SK-N-MC (cell line): ENCODE measurements around the gene TOP1.

Source experiments
- EZH2 ChIP-seq: fragments of 200-600 bp; sonication (generic); IDR thresholded peaks from one replicate; pipeline ENCODE4 v1.6.1; 2017; ENCODE audit warnings: antibody characterized with exemption
- FOXP2 ChIP-seq: optimal IDR thresholded peaks from 2 replicates; pipeline ENCODE3; 2011; ENCODE audit warnings: mild to moderate bottlenecking, moderate library complexity; ENCODE audit not compliant: insufficient read depth; ENCODE audit errors: extremely low read length, control extremely low read depth

DNA sequence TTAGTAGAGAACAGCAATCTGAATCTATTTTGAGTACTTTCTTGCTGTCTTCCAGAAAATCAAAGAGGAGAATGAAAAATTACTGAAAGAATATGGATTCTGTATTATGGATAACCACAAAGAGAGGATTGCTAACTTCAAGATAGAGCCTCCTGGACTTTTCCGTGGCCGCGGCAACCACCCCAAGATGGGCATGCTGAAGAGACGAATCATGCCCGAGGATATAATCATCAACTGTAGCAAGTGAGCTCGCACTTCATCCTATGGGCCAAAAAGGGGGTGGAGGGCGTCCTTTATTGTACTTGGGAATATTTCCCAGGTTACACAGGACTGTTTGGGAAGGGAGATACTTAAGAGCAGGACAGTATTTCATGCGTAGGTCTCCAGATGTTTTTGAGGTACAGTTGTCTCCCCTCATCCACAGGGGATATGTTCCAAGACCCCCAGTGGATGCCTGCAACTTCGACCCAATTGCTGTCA is 71.4 kb downstream of the TOP1 start:
- TF ChIP-seq FOXP2 (no peak), EZH2 (no peak)
